GM23338 (cell line): ENCODE results near the gene MS4A7. TPM values are rescaled to one million over a fixed set of nuclear protein-coding genes. Genes with fewer than 3 reads are reported as not detected.

Experiments
- NANOG ChIP-seq: IDR thresholded peaks from 2 replicates; pipeline ENCODE4 v1.6.1; 2016; ENCODE audit warnings: antibody characterized with exemption, borderline replicate concordance
- STAT1 ChIP-seq: IDR thresholded peaks from one replicate; pipeline ENCODE4 v1.6.1; 2016; ENCODE audit warnings: antibody characterized with exemption; ENCODE audit not compliant: unreplicated experiment
- ZNF114 ChIP-seq: fragments of 250-450 bp; sonication (Bioruptor Pico); IDR thresholded peaks from 2 replicates; pipeline ENCODE4 v1.5.0; 2020; ENCODE audit warnings: mild to moderate bottlenecking, moderate library complexity
- ZNF331 ChIP-seq: fragments of 250-450 bp; sonication (Bioruptor Pico); IDR thresholded peaks from 2 replicates; pipeline ENCODE4 v1.5.0; 2020; ENCODE audit warnings: low read depth, mild to moderate bottlenecking, moderate library complexity
- polyA plus RNA-seq: library from polyadenylated mRNA; unstranded; fragments of >200 nt; fragmentation: Nextera tagmentation; extraction: Ambion mirVana; gene quantifications from 2 replicates; pipeline ENCODE4 v1.2.1, GENCODE V29; 2016
- total RNA-seq: library from RNA; depleted of rRNA; stranded (reverse); fragments of >200 nt; shearing (Covaris generic); gene quantifications from 2 replicates; pipeline ENCODE4 v1.2.3, GENCODE V29; 2014; rRNA removed
- TF ChIP-seq, protein P1 (sequence below), 2 experiments: fragments of 200-600 bp in 1 of 2; sonication (generic) in 1 of 2; conservative IDR thresholded peaks; 2 replicates each; pipeline versions ENCODE4 v1.5.1 to v1.6.1; 2016 to 2017; ENCODE audit warnings: antibody characterized with exemption in 2 of 2, low read depth in 2 of 2, mild to moderate bottlenecking in 2 of 2, moderate library complexity in 1 of 2

Gene MS4A7
- total and polyA plus RNA-seq, 2 experiments from 2014 or later, result 0.07 TPM; not detected in 1

DNA sequence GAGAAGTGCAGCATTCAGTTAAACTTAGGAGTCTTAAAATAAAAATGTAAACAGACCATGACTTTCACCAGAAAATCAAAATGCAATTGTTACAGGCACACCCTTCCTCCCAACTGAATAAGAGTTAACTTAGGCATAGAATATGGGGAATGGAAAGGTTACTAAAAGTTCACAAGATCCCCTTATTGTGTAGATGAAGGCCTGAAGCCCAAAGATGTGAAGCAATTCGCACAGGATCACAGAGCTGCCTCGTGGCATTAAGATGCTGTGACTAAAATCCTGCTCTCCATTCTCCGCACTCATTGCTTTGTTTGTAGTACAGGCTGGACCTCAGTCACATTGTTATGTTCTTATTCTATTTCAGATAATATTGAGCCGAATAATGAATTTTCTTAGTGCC is 55.1 kb downstream of the MS4A7 start (continued):
- TF ChIP-seq, protein P1, sequence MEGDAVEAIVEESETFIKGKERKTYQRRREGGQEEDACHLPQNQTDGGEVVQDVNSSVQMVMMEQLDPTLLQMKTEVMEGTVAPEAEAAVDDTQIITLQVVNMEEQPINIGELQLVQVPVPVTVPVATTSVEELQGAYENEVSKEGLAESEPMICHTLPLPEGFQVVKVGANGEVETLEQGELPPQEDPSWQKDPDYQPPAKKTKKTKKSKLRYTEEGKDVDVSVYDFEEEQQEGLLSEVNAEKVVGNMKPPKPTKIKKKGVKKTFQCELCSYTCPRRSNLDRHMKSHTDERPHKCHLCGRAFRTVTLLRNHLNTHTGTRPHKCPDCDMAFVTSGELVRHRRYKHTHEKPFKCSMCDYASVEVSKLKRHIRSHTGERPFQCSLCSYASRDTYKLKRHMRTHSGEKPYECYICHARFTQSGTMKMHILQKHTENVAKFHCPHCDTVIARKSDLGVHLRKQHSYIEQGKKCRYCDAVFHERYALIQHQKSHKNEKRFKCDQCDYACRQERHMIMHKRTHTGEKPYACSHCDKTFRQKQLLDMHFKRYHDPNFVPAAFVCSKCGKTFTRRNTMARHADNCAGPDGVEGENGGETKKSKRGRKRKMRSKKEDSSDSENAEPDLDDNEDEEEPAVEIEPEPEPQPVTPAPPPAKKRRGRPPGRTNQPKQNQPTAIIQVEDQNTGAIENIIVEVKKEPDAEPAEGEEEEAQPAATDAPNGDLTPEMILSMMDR (conservative IDR thresholded peaks at IDR 0.05; ENCODE audit: low read depth in 2 of 2), result no peak
- TF ChIP-seq STAT1, result no peak
- TF ChIP-seq ZNF331, result no peak
- no peak for TF ChIP-seq ZNF114 (CRISPR knock-in tag)
- no peak for TF ChIP-seq NANOG

Other genes with a start within 250 kb of the MS4A7 start
- gene MS4A6A, start 195.4 kb upstream of the MS4A7 start, total RNA-seq, result not detected in 2 replicates
- not detected in 2 replicates for gene MS4A6A, start 195.4 kb upstream of the MS4A7 start, polyA plus RNA-seq
- not detected in 2 replicates for gene MS4A4E, start 135.4 kb upstream of the MS4A7 start, total RNA-seq
- gene MS4A4E, start 135.4 kb upstream of the MS4A7 start, polyA plus RNA-seq, result not detected in 2 replicates
- not detected in 2 replicates for gene MS4A4A, start 97.9 kb upstream of the MS4A7 start, total RNA-seq
- gene MS4A4A, start 97.9 kb upstream of the MS4A7 start, polyA plus RNA-seq, result not detected in 2 replicates
- not detected in 2 replicates for gene MS4A6E, start 51.3 kb upstream of the MS4A7 start, total RNA-seq
- gene MS4A6E, start 51.3 kb upstream of the MS4A7 start, polyA plus RNA-seq, result not detected in 2 replicates
- gene MS4A14, start 17.9 kb downstream of the MS4A7 start, total RNA-seq, result not detected in 2 replicates
- gene MS4A14, start 17.9 kb downstream of the MS4A7 start, polyA plus RNA-seq, result not detected in 2 replicates
- gene MS4A5, start 51.0 kb downstream of the MS4A7 start, total RNA-seq, result not detected in 2 replicates
- not detected in 2 replicates for gene MS4A5, start 51.0 kb downstream of the MS4A7 start, polyA plus RNA-seq
- not detected in 2 replicates for gene MS4A1, start 77.3 kb downstream of the MS4A7 start, total RNA-seq
- gene MS4A1, start 77.3 kb downstream of the MS4A7 start, polyA plus RNA-seq, result 0.23 and 0.80 TPM in 2 replicates
- 0.21 TPM in 1 of 2 replicates, not detected in the other for gene MS4A12, start 114.2 kb downstream of the MS4A7 start, total RNA-seq
- gene MS4A12, start 114.2 kb downstream of the MS4A7 start, polyA plus RNA-seq, result 0.30 and 0.34 TPM in 2 replicates
- not detected in 2 replicates for gene MS4A13, start 136.9 kb downstream of the MS4A7 start, total RNA-seq
- not detected in 2 replicates for gene MS4A13, start 136.9 kb downstream of the MS4A7 start, polyA plus RNA-seq